ENCODE measurements around the gene SACS.

GRCh38 chr13:23408026-23408425, 25.5 kb downstream of the SACS start:
- TF ChIP-seq EZH2 (IDR thresholded peaks at IDR 0.05; ENCODE audit: borderline replicate concordance) (no peak), CTCF (IDR thresholded peaks at IDR 0.05; ENCODE audit: poor library complexity) (no peak), EZH2phosphoT487 (IDR thresholded peaks at IDR 0.05; ENCODE audit: low read depth, severe bottlenecking, unreplicated experiment) (no peak)

Data from hepatocyte (in vitro differentiated cells).